Measurements from ENCODE around the gene RBKS.

DNA sequence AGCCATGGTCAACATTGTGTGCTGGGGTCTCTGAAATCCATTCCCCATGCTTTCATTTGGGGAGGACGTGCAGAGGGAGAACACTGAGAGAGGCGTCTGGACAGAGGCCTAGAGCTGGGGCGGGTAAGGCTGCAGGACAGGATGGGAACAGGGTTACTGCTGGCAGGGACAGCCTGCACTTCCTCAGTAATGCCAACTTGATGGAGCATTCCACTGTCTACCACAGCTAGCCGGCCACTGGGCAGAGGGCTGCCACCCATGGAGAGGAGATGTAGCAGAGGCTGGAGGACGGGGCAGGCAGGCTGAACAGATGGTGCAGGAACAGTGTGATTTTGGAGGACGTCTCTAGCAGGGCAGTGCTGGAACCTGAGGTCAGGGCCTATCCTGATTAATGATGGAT, 89.3 kb downstream of the RBKS start:
- TF ChIP-seq CTCF (IDR thresholded peaks at IDR 0.05): no peak
- TF ChIP-seq POLR2A (IDR thresholded peaks at IDR 0.05): no peak
